Heart left ventricle (tissue), 16 donors: ENCODE data around the gene MAPK14. TPM values are rescaled to one million over a fixed set of nuclear protein-coding genes. Genes with fewer than 3 reads are reported as not detected.
"Not testable (repeated sequence)": the region's sequence is repeated elsewhere in the genome, so short reads cannot be mapped to it uniquely, and the experiment has no call there.

Experiments used
- ATAC-seq, 4 donors: fragments of 200-7000 bp; cut with Tn5 transposase; one replicate each; pipeline ENCODE4 v1.9.1; 2020 to 2022; ENCODE audit warnings: moderate library complexity in 4 of 4, mild to moderate bottlenecking in 3 of 4, moderate number of reproducible peaks in 1 of 4
- DNase-seq, 5 donors: peaks; one replicate each; pipeline ENCODE4 v3.0.0-alpha.2; 2020
- H3K27ac ChIP-seq, 12 donors: fragments of 200-600 bp; sonication (generic) in 4 of 12; one replicate each; pipeline versions ENCODE4 v1.5.0 to v1.8.0; 2016 to 2022; ENCODE audit warnings: mild to moderate bottlenecking in 2 of 12
- H3K27me3 ChIP-seq, 9 donors: fragments of 200-600 bp; sonication (generic) in 2 of 9; one replicate each; pipeline versions ENCODE4 v1.5.1 to v1.8.0; 2016 to 2022; ENCODE audit warnings: mild to moderate bottlenecking in 3 of 9
- H3K36me3 ChIP-seq, 9 donors: fragments of 200-600 bp; sonication (generic) in 2 of 9; one replicate each; pipeline versions ENCODE4 v1.5.0 to v1.8.0; 2018 to 2022; ENCODE audit warnings: mild to moderate bottlenecking in 2 of 9
- H3K4me1 ChIP-seq, 12 donors: fragments of 200-600 bp; sonication (generic) in 4 of 12; one replicate each; pipeline versions ENCODE4 v1.5.0 to v1.8.0; 2016 to 2022; ENCODE audit warnings: mild to moderate bottlenecking in 3 of 12
- H3K4me3 ChIP-seq, 12 donors: fragments of 200-600 bp; sonication (generic) in 4 of 12; one replicate each; pipeline versions ENCODE4 v1.5.0 to v1.8.0; 2017 to 2022; ENCODE audit warnings: mild to moderate bottlenecking in 9 of 12, moderate library complexity in 4 of 12
- H3K9me3 ChIP-seq, 12 donors: fragments of 200-600 bp; sonication (generic) in 4 of 12; one replicate each; pipeline versions ENCODE4 v1.5.0 to v1.8.0; 2016 to 2022; ENCODE audit warnings: mild to moderate bottlenecking in 1 of 12
- POLR2A ChIP-seq, 2 donors: fragments of 450-650 bp; IDR thresholded peaks; one replicate each; pipeline ENCODE4 v1.6.1; 2017; ENCODE audit warnings: antibody characterized with exemption in 2 of 2, mild to moderate bottlenecking in 2 of 2, moderate library complexity in 2 of 2
- WGBS, 4 donors: extraction: QIAGEN DNeasy Blood & Tissue Kit in 2 of 4; methylation state at CpG; one replicate each; pipeline versions ENCODE4 v1.1.5 to v1.1.7; 2013 to 2018; 5-methylcytosine and 5-hydroxymethylcytosine counted together
- intact Hi-C, 10 donors: fragments of 100-400 bp; cut with DNase I; formaldehyde crosslinking; loops; one replicate each; pipeline versions ENCODE4 v1.11.1 to v1.14.2; 2022
- long read RNA-seq, 3 donors: library from polyadenylated mRNA; unstranded; transcript quantifications; one replicate each; pipeline ENCODE4 v2.0.0, GENCODE V29; 2020 to 2021
- polyA plus RNA-seq, 2 donors: library from polyadenylated mRNA; stranded (reverse); fragments of 200-250 nt; gene quantifications; one replicate each; pipeline ENCODE4 v1.2.3, GENCODE V29; 2013
- total RNA-seq, 9 donors: library from RNA; depleted of rRNA in 2 of 9; stranded (reverse); fragments of >200 nt in 2 of 9; fragmentation: NEBNext Ultra II Directional in 3 of 9; extraction: Animal tissue kit (Norgen Biotek cat#: 25700) in 3 of 9; gene quantifications; one replicate each; pipeline versions ENCODE4 v1.1.0 to v1.2.4, GENCODE V29; 2016 to 2023
- TF ChIP-seq, protein P1 (sequence below), 12 donors: fragments of 200-600 bp; sonication (generic) in 4 of 12; IDR thresholded peaks; one replicate each; pipeline versions ENCODE4 v1.5.0 to v1.8.0; 2018 to 2022; ENCODE audit warnings: antibody characterized with exemption in 12 of 12, mild to moderate bottlenecking in 5 of 12
- donor health status: ischemic (EF 13 %, LVEDD 7.1; RV severe dilation, severe dysfunction).
- donor health status: healthy with polysubstance abuse.
- donor health status: DM: no; HTN: yes; CAD: no.
- donor health status: DM: no; HTN: no; CAD: no.
- donor health status: ischemic (EF 25% LVEDD 6.9; RV normal size, moderate dysfunction).
- donor health status: ischemic (EF 25% LVEDD 5.7; RV mildly dilated, moderate dysfunction).
- donor health status: healthy.
- donor health status: DM: yes; HTN: yes; CAD: no.
- donor health status: ischemic (EF 35%, LVEDD 5.7; RV mildly dilated, moderate dysfunction).
- donor health status: nonischemic (EF 11% LVEDD 7.7; RV severe dilation, severe dysfunction).
- donor health status: DM: yes; HTN: yes; CAD: no.
- donor health status: PGD.
- donor health status: ischemic (EF 29% LVEDD 5.4; RV normal size, mild dysfunction).
- donor health status: nonischemic (EF 23%, LVEDD 6.1; RV moderate dilation, normal function).

MAPK14 gene
- 10 to 100 TPM; 24.3 to 46.5 (median 34.9) TPM for total RNA-seq
- polyA plus RNA-seq, result 10 to 100 TPM in 1 of 2 donors, 1 to 10 TPM in 1; 7.0 to 32.3 TPM
- long read RNA-seq, donor 1, transcript MAPK14-201 (12 exons, 3,779 nt), result major isoform, 23 of 38 reads
- long read RNA-seq, donor 1, partial matches to known transcripts, result 3 of 38 reads
- long read RNA-seq, donor 1, other reads (novel, unspliced or antisense), result 11 of 38 reads
- long read RNA-seq, donor 2, partial matches to known transcripts, result 11 of 39 reads
- long read RNA-seq, donor 2, other reads (novel, unspliced or antisense), result 28 of 39 reads
- long read RNA-seq, donor 3, transcript MAPK14-201 (12 exons, 3,779 nt), result major isoform, 49 of 66 reads
- long read RNA-seq, donor 3, partial matches to known transcripts, result 7 of 66 reads
- long read RNA-seq, donor 3, other reads (novel, unspliced or antisense), result 9 of 66 reads

DNA sequence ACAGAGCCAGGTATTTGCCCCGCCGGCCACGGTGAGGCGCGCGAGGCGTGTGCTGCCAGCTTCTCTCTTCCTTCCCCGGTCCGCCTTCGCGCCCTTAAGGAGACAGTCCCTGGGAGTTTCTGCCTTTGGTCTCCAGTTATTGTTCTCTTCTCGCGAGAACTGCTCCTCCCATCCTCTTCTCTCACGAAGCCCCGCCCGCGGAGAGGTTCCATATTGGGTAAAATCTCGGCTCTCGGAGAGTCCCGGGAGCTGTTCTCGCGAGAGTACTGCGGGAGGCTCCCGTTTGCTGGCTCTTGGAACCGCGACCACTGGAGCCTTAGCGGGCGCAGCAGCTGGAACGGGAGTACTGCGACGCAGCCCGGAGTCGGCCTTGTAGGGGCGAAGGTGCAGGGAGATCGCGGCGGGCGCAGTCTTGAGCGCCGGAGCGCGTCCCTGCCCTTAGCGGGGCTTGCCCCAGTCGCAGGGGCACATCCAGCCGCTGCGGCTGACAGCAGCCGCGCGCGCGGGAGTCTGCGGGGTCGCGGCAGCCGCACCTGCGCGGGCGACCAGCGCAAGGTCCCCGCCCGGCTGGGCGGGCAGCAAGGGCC is at the start of gene MAPK14:
Gene MAPK14, plus strand, starts transcription at position 308 of the 587 bp plus-strand sequence. CDS start 350 bp downstream, outside the sequence.
- TF ChIP-seq, protein P1, sequence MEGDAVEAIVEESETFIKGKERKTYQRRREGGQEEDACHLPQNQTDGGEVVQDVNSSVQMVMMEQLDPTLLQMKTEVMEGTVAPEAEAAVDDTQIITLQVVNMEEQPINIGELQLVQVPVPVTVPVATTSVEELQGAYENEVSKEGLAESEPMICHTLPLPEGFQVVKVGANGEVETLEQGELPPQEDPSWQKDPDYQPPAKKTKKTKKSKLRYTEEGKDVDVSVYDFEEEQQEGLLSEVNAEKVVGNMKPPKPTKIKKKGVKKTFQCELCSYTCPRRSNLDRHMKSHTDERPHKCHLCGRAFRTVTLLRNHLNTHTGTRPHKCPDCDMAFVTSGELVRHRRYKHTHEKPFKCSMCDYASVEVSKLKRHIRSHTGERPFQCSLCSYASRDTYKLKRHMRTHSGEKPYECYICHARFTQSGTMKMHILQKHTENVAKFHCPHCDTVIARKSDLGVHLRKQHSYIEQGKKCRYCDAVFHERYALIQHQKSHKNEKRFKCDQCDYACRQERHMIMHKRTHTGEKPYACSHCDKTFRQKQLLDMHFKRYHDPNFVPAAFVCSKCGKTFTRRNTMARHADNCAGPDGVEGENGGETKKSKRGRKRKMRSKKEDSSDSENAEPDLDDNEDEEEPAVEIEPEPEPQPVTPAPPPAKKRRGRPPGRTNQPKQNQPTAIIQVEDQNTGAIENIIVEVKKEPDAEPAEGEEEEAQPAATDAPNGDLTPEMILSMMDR (IDR thresholded peaks at IDR 0.05), result peak; percentile 85 to 97 (median 90)
- peak; percentile 78 to 99 for TF ChIP-seq POLR2A (IDR thresholded peaks at IDR 0.05)
- WGBS, 4 donors, result 0 to 1% (median 0%) methylated on average over 54 to 62 of the region's 62 CpGs

GRCh38 chr6:35980126-35980525 is 47.5 kb upstream of the MAPK14 start:
- ATAC-seq, intact Hi-C loops, DNase-seq, H3K27ac ChIP-seq, H3K4me3 ChIP-seq, H3K36me3 ChIP-seq, H3K4me1 ChIP-seq, H3K9me3 ChIP-seq, H3K27me3 ChIP-seq: not testable (repeated sequence)
- WGBS, 4 donors, result 90 to 100% (median 97%) methylated on average over 1 of the region's 1 CpG

More for the DNA sequence above, at the start of gene MAPK14:
- intact Hi-C loops, result loop anchor here in 9 of 10 donors (1.0 to 10.0 kb wide), 8 partner anchors 67 to 337 kb away; partner anchors contain the start of genes BRPF3 (in 8 of the 9) and SRPK1 (in 1 of the 9)
- Histone ChIP-seq H3K27me3 (peaks cover 4 to 16% (median 7%) of the 10 kb centered on the region in 9 donors), H3K36me3 (no peaks in the 10 kb centered on the region), H3K27ac (peak within 1 kb of the TSS; percentile 83 to 96 (median 92)), H3K9me3 (no peaks in the 10 kb centered on the region), H3K4me3 (peak within 1 kb of the TSS; percentile 69 to 100 (median 92)), H3K4me1 (peaks cover 0 to 46% (median 20%) of the 10 kb centered on the region in 12 donors)
- ATAC-seq (peak; percentile 94 to 98 (median 97)), DNase-seq (peak; percentile 99 to 100 (median 99))

- H3K27ac ChIP-seq, result no peak overlapping the region
- no peaks in the 10 kb centered on the region for H3K36me3 ChIP-seq
- H3K27me3 ChIP-seq, result peaks cover 0 to 4% (median 0%) of the 10 kb centered on the region in 9 donors
- no peak for TF ChIP-seq POLR2A (IDR thresholded peaks at IDR 0.05)
- TF ChIP-seq, protein P1 (IDR thresholded peaks at IDR 0.05), result no peak
- H3K4me1 ChIP-seq, result no peaks in the 10 kb centered on the region
- WGBS, 4 donors, result 86 to 90% (median 89%) methylated on average over 6 of the region's 6 CpGs
- DNase-seq (no peak), ATAC-seq (no peak)
- H3K4me3 ChIP-seq, result no peak overlapping the region
- no peaks in the 10 kb centered on the region for H3K9me3 ChIP-seq
- intact Hi-C loops, result no loop called here
Observed at GRCh38 chr6:35980991-35981645, 46.5 kb upstream of the MAPK14 start.

DNA sequence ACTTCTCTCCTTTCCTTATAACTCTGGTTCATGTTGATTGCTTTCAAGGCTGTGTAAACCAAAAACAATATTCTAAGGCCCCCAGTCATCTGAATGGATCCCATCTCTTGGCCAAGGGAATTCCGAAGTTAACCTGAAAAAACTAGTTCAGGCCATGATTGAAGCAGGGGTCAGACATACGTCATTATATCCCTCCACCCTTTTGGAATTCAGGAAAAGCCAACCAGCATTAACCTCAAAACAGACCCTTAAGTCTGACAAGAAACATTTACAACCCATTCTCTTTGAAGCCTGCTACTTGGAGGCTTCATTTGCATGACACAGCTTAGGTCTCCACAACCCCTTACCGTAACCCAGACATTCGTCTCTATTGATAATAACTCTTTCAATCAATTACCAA is 42.9 kb upstream of the MAPK14 start:
- Histone ChIP-seq H3K27me3 (peaks cover 0 to 6% (median 0%) of the 10 kb centered on the region in 9 donors), H3K36me3 (no peaks in the 10 kb centered on the region), H3K4me3 (no peak overlapping the region), H3K4me1 (no peaks in the 10 kb centered on the region), H3K27ac (no peak overlapping the region), H3K9me3 (no peaks in the 10 kb centered on the region)
- intact Hi-C loops, result no loop called here
- no peak for TF ChIP-seq POLR2A (IDR thresholded peaks at IDR 0.05)
- TF ChIP-seq, protein P1 (IDR thresholded peaks at IDR 0.05), result no peak
- ATAC-seq (no peak), DNase-seq (no peak)
- 63 to 68% (median 65%) methylated on average over 4 of the region's 4 CpGs for WGBS, 4 donors

GRCh38 chr6:35988047-35988446 is 39.6 kb upstream of the MAPK14 start:
- H3K4me3 ChIP-seq, intact Hi-C loops, H3K27ac ChIP-seq, ATAC-seq, H3K27me3 ChIP-seq, H3K9me3 ChIP-seq, H3K36me3 ChIP-seq, DNase-seq, H3K4me1 ChIP-seq: not testable (repeated sequence)
- 83 to 93% (median 86%) methylated on average over 9 of the region's 9 CpGs for WGBS, 4 donors
